Calu3 (cell line): ENCODE measurements around the gene SNTB2. TPM values are rescaled to one million over a fixed set of nuclear protein-coding genes. Genes with fewer than 3 reads are reported as not detected.

ENCODE experiments used
- BruUV-seq: library from RNA; stranded (reverse); fragments of 400-500 nt; replicated peaks from 2 replicates; lab custom pipeline; 2021; lab: Mats Ljungman, UMichigan
- CTCF ChIA-PET: fragments of 300-600 bp; sonication (Branson Sonifier 250); formaldehyde crosslinking; loops from one replicate; lab custom pipeline; 2022; ENCODE audit warnings: antibody characterized with exemption; lab: Charles Lee
- DNase-seq: peaks from one replicate; pipeline ENCODE4 v3.0.0; 2022
- H3K27ac Mint-ChIP-seq: one replicate; pipeline ENCODE4 v1.8.0; 2022; ENCODE audit warnings: mixed read lengths; ENCODE audit not compliant: unreplicated experiment
- H3K27me3 Mint-ChIP-seq: one replicate; pipeline ENCODE4 v1.8.0; 2022; ENCODE audit warnings: mixed read lengths; ENCODE audit not compliant: unreplicated experiment
- H3K36me3 Mint-ChIP-seq: one replicate; pipeline ENCODE4 v1.8.0; 2022; ENCODE audit warnings: mild to moderate bottlenecking, moderate library complexity, mixed read lengths; ENCODE audit not compliant: insufficient read depth, unreplicated experiment
- H3K4me1 Mint-ChIP-seq: one replicate; pipeline ENCODE4 v1.8.0; 2022; ENCODE audit warnings: mild to moderate bottlenecking, low read depth, mixed read lengths; ENCODE audit not compliant: unreplicated experiment
- H3K4me3 Mint-ChIP-seq: one replicate; pipeline ENCODE4 v1.8.0; 2022; ENCODE audit warnings: mild to moderate bottlenecking, low read depth, moderate library complexity, mixed read lengths; ENCODE audit not compliant: unreplicated experiment
- H3K9me3 Mint-ChIP-seq: one replicate; pipeline ENCODE4 v1.8.0; 2022; ENCODE audit warnings: low read depth, mixed read lengths; ENCODE audit not compliant: unreplicated experiment
- CTCF ChIP-seq: fragments of 200-600 bp; IDR thresholded peaks from one replicate; pipeline ENCODE4 v1.8.0; 2022; ENCODE audit warnings: antibody characterized with exemption; ENCODE audit not compliant: unreplicated experiment
- intact Hi-C: fragments of 100-400 bp; cut with micrococcal nuclease; formaldehyde crosslinking; loops from one replicate; pipeline ENCODE4 v1.10.0; 2022; ENCODE audit not compliant: unreplicated experiment
- total RNA-seq: library from RNA; stranded (reverse); gene quantifications from 2 replicates; pipeline ENCODE4 v1.2.3, GENCODE V29; 2022

Gene SNTB2
- total RNA-seq, 1 experiment from 2014 or later, result 29.3 TPM

GRCh38 chr16:69201291-69201690 lies 14.3 kb downstream of the SNTB2 start:
- Mint-ChIP-seq H3K4me3 (no peak overlapping the region), H3K9me3 (no peaks in the 10 kb centered on the region), H3K36me3 (no peaks in the 10 kb centered on the region), H3K4me1 (peaks cover 15% of the 10 kb centered on the region), H3K27ac (no peak overlapping the region), H3K27me3 (no peaks in the 10 kb centered on the region)
- no peak for TF ChIP-seq CTCF
- CTCF ChIA-PET, result no interaction called here
- intact Hi-C loops, result no loop called here
- no TSS peak for BruUV-seq
- DNase-seq, result no peak

- Mint-ChIP-seq H3K9me3 (no peaks in the 10 kb centered on the region), H3K27me3 (no peaks in the 10 kb centered on the region), H3K4me1 (peaks cover 15% of the 10 kb centered on the region), H3K4me3 (no peak overlapping the region), H3K27ac (no peak overlapping the region), H3K36me3 (no peaks in the 10 kb centered on the region)
- TF ChIP-seq CTCF, result no peak
- intact Hi-C loops, result no loop called here
- no peak for DNase-seq
- no TSS peak for BruUV-seq
- CTCF ChIA-PET, result interaction anchor here (0.5 kb wide), 1 partner anchor 149 kb away, joined by 5 read pairs; no protein-coding TSS in a partner anchor
Observed at GRCh38 chr16:69201787-69202186, 14.8 kb downstream of the SNTB2 start.

- TF ChIP-seq CTCF, result no peak
- H3K36me3 Mint-ChIP-seq, result no peaks in the 10 kb centered on the region
- no TSS peak for BruUV-seq
- peaks cover 15% of the 10 kb centered on the region for H3K4me1 Mint-ChIP-seq
- CTCF ChIA-PET, result no interaction called here
- no peak overlapping the region for H3K27ac Mint-ChIP-seq
- no peak for DNase-seq
- H3K27me3 Mint-ChIP-seq, result no peaks in the 10 kb centered on the region
- H3K4me3 Mint-ChIP-seq, result no peak overlapping the region
- intact Hi-C loops, result no loop called here
- H3K9me3 Mint-ChIP-seq, result no peaks in the 10 kb centered on the region
Observed at GRCh38 chr16:69204172-69204571, 17.2 kb downstream of the SNTB2 start.

GRCh38 chr16:69209735-69210134 lies 22.8 kb downstream of the SNTB2 start:
- BruUV-seq, result no TSS peak
- no peak overlapping the region for H3K27ac Mint-ChIP-seq
- no peak overlapping the region for H3K4me3 Mint-ChIP-seq
- intact Hi-C loops, result no loop called here
- H3K4me1 Mint-ChIP-seq, result no peaks in the 10 kb centered on the region
- no peaks in the 10 kb centered on the region for H3K27me3 Mint-ChIP-seq
- no peak for TF ChIP-seq CTCF
- CTCF ChIA-PET, result no interaction called here
- DNase-seq, result no peak
- no peaks in the 10 kb centered on the region for H3K36me3 Mint-ChIP-seq
- H3K9me3 Mint-ChIP-seq, result no peaks in the 10 kb centered on the region
